K562 (cell line): ENCODE results near the gene SYF2. TPM values are rescaled to one million over a fixed set of nuclear protein-coding genes. Genes with fewer than 3 reads are reported as not detected.

Experiments used
- ARID4B ChIP-seq: sonication (generic); formaldehyde crosslinking; IDR thresholded peaks from 2 replicates; pipeline ENCODE4 v1.8.0; 2022; ENCODE audit warnings: mild to moderate bottlenecking, missing genetic modification reagents
- HDAC2 ChIP-seq: fragments of 450-650 bp; IDR thresholded peaks from 2 replicates; pipeline ENCODE4 v1.6.1; 2016; ENCODE audit warnings: mild to moderate bottlenecking
- HOXB6 ChIP-seq: fragments of 250-450 bp; sonication (Bioruptor Pico); IDR thresholded peaks from 2 replicates; pipeline ENCODE4 v1.5.1; 2022; ENCODE audit warnings: mild to moderate bottlenecking, borderline replicate concordance
- PTBP1 ChIP-seq: fragments of 200-400 bp; formaldehyde crosslinking; IDR thresholded peaks from 2 replicates; pipeline ENCODE4 v1.6.1; 2017; ENCODE audit warnings: low read depth, low read length
- RHOXF2B ChIP-seq: fragments of 250-450 bp; sonication (Bioruptor Pico); conservative IDR thresholded peaks from 2 replicates; pipeline ENCODE4 v1.5.1; 2021
- TAF1 ChIP-seq: IDR thresholded peaks from 2 replicates; pipeline ENCODE4 v1.6.1; 2011; ENCODE audit warnings: mild to moderate bottlenecking, low read length, moderate library complexity; ENCODE audit not compliant: insufficient read depth, control insufficient read depth, severe bottlenecking; ENCODE audit errors: extremely low read depth
- TEAD2 ChIP-seq: fragments of 450-650 bp; IDR thresholded peaks from 2 replicates; pipeline ENCODE4 v1.6.1; 2016; ENCODE audit warnings: missing genetic modification characterization, control low read depth, missing compliant biosample characterization
- ZBTB11 ChIP-seq, 3 experiments: fragments of 200-800 bp in 1 of 3; fragments of 250-450 bp in 1 of 3; fragments of 450-650 bp in 1 of 3; sonication (Bioruptor Pico) in 1 of 3; sonication (Bioruptor generic) in 1 of 3; formaldehyde crosslinking in 1 of 3; IDR thresholded peaks; 2 replicates each; pipeline versions ENCODE4 v1.6.1 to v1.8.0; 2016 to 2022; ENCODE audit warnings: mild to moderate bottlenecking in 2 of 3, missing genetic modification characterization in 2 of 3, missing compliant biosample characterization in 1 of 3, moderate library complexity in 1 of 3
- ZFP1 ChIP-seq: fragments of 450-650 bp; formaldehyde crosslinking; IDR thresholded peaks from 2 replicates; pipeline ENCODE4 v1.4.0; 2020; ENCODE audit warnings: mild to moderate bottlenecking, mixed read lengths
- ZNF23 ChIP-seq: fragments of 250-450 bp; sonication (Bioruptor Pico); IDR thresholded peaks from 2 replicates; pipeline ENCODE4 v1.4.0; 2020; ENCODE audit warnings: mild to moderate bottlenecking
- polyA plus RNA-seq, 8 experiments: library from polyadenylated mRNA; depleted of rRNA in 4 of 8; stranded (reverse) in 5 of 8; unstranded in 3 of 8; fragments of >200 nt; fragmentation: Nextera tagmentation in 2 of 8; fragmentation: Illumina TruSeq in 1 of 8; extraction: Ambion mirVana in 2 of 8; extraction: Trizol in 1 of 8; gene quantifications; 2 replicates each; pipeline versions ENCODE4 v1.2.1 to v1.2.3, GENCODE V29; 2011 to 2014; ENCODE audit warnings: inconsistent platforms in 1 of 8, missing spikeins in 1 of 8
- total RNA-seq, 7 experiments: library from RNA; depleted of rRNA in 6 of 7; stranded (reverse); fragments of >200 nt in 6 of 7; fragmentation: Illumina TruSeq in 2 of 7; extraction: Trizol in 2 of 7; gene quantifications; 2 replicates each; pipeline versions ENCODE4 v1.2.1 to v1.2.3, GENCODE V29; 2011 to 2021; ENCODE audit warnings: low replicate concordance in 1 of 7

The SYF2 gene
- total and polyA plus RNA-seq, 9 of the 15 experiments (the other 6 are each of a cell fraction or from before 2014, with no cell fraction given): 20.9 to 69.0 (median 43.2) TPM

GRCh38 chr1:25232027-25232865 is at the start of gene SYF2 (continued):
- TF ChIP-seq ZBTB11 (CRISPR knock-in tag; IDR thresholded peaks at IDR 0.05): peak in 1 of 3 experiments; percentile 85; a peak in 2 of 6 replicates
- TF ChIP-seq ZNF23 (CRISPR knock-in tag): no peak
- TF ChIP-seq TEAD2: 0 out of 2 replicates have a peak, but pooled peaks have one; percentile 12
- TF ChIP-seq ARID4B (CRISPR knock-in tag): peak; percentile 95
- TF ChIP-seq HDAC2: peak; percentile 89
- TF ChIP-seq RHOXF2B (CRISPR knock-in tag): no peak
- TF ChIP-seq ZFP1: no peak
- peak; percentile 91 for TF ChIP-seq TAF1
- TF ChIP-seq HOXB6 (CRISPR knock-in tag): no peak
- 0 out of 2 replicates have a peak, but pooled peaks have one; percentile 47 for TF ChIP-seq PTBP1
